NCI-H2227 treated with DMSO at 0.1 percent for 48 hours (cell line): ENCODE data around the gene CEBPE.

Source experiments
- DNase-seq: peaks from one replicate; lab custom pipeline; 2025; lab: John Stamatoyannopoulos, UW

The CEBPE gene

DNA sequence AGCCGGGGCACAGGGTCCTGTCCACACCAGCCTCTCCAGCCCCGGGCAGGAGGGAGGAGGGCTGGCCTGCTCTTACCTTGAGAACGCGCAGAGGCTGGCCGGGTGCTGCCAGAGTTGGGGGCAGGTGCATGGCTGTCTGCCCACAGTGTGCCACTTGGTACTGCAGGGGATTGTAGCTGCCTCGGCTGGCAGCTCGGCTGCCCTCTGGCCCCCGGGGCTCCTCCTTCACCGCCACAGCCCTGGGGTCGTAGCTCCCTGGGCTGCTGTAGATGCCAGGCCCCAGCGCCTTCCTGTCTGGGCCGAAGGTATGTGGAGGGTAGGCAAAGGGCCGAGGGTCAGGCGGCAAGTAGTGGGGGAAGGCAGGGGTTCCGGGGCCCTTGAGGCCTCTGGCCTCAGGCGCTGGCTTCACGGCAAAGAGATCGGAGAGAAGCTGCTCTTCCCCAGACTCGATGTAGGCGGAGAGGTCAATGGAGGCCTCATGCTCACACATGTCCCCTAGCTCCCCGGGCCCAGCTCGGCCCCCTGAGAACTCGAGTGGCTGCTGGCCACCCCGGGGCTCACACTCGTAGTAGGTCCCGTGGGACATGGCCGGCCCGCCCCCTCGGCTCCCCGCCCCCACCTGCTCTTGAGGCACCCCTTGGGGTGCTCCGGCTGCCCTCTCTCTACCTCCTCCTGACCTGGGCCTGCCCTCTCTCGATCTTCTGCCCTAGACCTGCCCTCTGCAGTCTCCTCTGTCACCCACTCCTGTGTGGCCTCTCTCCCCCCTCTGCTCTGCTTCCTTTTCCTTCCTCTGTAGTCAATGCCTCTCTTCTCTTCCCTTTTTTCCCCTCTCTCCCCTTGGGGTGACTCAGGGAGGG is at the start of gene CEBPE:
Gene CEBPE, minus strand, starts transcription at position 750 of the 857 bp plus-strand sequence. Its CDS starts 164 bp downstream, at position 586.
- no peak for DNase-seq

DNA sequence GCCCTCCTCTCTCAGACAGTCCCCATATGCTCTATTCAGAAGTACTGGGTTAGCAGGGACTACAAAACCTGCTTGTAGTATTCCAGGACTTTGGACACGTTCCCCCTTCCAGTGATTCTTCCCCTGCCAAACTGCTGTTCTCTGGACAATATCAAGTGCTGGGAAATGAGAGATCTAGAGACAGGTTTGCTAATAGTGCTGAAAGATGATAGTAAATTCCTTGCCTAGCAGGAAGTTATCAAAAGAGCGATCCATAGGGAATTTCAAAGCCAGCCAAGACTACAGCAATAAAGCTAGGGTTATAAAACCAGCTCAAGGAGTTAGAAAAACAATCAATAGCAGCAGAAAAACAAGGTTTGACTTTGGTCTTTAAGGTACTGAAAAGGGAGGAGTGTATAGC is 49.2 kb upstream of the CEBPE start:
- no peak for DNase-seq

DNA sequence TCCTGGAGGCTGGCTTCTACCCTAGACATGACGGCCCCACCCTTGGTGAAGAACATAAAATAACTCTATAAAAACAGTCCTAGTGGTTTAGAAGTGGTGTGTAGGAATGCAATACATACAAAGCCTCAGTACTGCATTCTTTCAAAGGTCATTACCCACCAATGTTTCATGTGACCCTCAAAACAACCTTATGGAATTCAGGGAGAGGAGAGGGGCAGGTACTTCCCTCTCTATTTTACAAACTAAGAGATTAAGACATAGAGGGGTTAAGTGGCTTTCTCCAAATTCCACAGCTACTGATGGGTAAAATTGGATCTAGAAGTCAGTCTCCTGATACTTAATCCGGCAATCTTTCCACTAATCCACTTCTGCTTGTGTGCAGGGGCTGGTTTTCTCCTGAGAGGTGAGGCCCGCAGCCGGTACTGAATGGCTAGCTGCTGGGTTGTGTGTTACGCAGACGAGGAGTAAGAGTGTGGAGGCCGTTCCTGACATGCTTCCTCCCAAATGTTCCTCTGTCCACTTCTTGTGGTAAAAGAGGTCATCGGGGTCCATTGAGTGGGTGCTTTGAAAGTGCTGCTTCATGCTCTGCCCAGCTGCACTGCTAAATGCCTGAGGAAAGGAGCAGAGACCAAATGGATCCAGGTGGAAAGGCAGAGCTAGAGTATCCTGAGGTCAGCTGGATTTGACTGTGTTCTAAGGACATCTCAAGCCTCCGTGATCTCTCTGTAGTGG is 48.2 kb upstream of the CEBPE start:
- no peak for DNase-seq

DNA sequence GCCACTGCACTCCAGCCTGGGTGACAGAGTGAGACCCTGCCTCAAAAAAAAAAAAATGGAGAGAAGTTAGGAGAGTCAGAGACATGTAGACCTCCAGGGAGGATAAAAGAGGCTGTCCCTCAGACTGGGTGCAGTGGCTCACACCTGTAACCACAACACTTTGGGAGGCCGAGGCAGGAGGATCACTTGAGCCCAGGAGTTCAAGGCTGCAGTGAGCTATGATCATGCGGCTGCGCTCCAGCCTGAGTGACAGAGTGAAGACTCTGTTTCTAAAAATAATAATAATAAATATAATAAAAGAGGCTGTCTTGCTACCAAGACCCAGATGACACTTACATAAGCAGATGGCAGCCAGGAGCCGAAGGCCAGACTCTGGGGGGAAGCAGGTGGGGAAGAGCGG is 45.9 kb upstream of the CEBPE start:
- DNase-seq: no peak

DNA sequence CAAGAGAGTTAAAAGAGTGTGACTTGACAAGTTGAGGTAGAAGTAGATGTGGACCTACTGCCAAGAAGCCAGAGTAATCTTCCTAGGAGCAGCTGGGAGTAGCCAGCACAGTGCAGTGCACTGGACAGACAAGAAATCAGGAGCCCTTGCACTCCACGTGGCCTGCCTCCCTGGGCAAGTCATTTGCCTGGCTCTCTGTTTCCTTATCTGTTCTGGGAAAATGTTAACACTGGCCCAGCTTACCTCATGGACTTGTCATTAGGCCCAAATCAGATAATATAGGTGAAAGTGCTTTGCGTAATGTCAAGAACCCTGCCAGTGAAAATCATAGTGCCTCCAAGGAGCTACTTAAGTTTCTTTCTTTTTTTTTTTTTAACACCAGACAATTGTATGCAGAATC is 45.2 kb upstream of the CEBPE start:
- no peak for DNase-seq

DNA sequence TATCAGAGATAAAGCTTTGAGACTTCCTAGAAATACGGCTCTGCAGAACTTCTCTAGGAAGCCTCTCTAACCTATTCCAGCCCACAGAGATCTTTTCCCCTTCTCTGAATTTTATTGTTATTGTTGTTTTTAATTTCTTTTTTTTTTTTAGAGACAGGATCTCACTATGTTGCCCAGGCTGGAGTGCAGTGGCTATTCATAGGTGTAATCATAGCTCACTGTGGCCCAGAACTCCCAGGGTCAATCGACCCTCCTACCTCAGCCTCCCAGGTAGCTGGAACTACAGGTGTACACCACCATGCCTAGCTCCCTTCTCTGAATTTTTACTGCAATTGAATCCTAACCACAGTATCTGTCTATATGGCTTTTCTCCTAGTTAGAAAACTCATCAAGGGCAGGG is 44.8 kb upstream of the CEBPE start:
- DNase-seq: no peak

DNA sequence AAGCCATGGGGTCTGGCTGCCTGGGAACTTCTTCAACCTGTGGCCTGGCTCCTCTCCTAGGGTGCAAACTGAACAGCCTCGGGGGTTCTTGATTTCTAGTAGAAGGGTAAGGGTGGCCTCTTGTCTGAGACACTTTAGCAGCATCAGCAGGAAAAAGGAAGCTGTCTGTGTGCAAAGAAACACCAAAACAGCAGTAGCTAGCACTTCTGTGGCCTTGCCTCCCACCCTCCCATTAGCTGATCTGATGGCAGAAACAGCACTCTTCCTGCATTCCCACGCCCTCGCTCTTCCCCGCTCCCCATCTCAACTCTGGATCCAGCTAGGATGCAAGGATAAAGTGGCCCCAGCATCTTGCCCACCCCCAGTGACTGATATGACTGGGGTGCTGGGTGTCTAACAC is 43.7 kb upstream of the CEBPE start:
- DNase-seq: no peak

DNA sequence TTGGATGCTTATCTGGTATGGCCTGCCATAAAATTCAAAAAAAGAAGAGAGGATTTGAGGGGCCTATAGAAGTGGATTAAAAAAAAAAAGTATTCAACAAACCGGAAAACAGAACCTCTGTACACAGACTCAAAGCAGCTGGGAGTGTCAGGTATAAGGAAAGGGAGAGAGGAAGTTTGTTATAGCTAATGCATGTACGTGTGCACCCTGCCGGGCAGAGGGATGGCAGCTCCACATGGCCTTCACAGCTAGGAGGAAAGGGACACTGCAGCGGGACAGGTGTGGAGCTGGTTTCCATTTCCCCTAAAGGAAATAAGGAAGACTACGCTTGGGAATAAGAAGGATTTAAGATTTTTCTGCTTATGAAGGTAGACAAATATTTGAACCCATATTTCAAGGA is 43.0 kb upstream of the CEBPE start:
- no peak for DNase-seq

DNA sequence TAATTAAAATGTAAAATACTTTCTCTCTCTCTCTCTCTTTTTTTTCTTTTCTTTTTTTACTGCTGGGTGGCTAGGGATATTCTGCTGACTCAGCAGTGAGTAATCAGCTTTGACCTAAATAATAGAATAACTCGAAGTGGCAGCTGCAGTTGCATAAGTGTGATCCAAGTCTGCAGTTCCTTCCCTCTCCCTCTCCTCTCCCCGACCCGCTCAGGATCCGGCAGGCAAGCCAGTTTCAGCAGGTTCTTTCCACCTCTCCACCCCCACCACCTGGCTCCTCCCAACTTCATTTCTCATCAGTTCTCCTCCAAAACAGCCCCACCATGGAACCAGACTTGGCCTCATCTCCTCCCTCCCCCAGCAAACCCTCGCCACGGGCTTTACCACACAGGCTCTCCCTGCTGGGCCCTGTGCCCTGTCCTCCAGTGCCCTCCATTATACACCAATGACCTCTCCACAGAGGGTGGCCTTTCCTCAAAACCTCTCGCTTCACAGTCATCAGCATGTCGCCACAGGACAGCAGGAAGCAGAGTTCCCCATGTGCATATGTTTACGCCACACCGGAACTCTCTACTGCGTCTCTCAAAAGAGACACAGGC is 42.0 kb upstream of the CEBPE start:
- DNase-seq: peak; percentile 16

DNA sequence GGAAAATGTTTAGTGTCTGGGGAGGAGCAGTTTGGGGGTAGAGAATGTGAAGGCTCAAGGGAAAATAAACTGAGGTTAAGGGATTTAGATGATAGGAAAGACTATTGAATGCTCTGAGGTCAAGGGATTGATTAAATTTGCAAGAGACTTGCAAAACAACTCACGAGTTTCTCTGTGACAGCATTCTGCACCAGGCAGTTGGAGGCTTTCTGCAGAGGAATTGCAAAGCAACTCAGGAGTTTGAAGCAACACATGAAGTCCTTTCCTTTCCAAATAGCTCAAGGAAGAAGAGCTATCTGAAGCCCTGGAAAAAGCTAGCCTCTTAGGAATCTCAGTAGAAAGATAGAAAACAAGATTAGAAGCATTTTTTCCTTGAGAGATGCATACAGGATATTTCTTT is 40.5 kb upstream of the CEBPE start:
- no peak for DNase-seq

DNA sequence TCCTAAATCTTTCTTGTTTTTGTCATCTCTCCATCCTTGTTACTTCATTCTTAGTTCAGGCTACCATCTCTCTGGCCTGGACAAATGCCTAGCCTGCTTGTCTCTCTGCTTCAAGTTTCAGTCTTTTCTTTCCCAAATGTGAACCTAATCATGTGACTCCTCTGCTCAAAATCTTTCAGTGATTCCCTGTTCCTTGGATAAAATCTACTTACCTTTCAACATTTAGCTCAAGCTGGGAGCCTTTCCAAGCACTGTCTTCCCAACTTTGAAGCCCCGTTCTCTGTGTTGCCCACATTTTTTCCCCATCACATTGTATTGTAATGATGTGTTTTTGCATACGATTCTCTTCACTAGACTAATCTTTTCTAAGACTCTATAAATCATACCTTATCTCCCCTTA is 39.7 kb upstream of the CEBPE start:
- DNase-seq: no peak

DNA sequence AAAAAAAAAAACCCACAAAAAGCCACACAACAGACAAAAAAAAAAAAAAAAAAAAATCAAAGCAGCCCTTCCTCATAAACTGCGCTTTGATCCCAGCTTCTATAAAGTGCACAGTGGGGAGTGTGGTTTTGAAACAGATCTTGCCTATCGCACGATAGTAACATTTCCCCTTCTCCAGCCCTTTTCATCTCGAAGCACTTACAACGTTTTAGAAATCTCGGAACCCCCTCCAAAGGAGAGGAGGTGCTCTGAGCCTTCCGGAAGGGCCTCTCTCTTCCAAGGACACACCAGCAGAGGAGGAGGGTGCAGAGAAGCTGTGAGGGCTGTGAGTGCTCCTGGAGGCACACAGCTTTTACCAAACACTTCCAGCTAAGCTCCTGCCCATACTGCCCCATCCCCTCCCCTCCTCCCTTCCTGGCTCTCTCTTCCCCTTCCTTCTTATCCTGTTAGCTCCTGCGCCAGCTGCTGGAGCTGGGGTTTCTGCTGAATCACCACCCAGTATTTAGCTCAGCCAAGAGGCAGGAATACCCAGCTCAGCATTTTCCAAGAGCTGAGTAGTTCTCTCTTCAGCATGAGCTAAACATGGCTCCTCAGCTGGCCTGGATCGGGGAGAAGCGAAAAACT is 36.0 kb upstream of the CEBPE start:
- no peak for DNase-seq

DNA sequence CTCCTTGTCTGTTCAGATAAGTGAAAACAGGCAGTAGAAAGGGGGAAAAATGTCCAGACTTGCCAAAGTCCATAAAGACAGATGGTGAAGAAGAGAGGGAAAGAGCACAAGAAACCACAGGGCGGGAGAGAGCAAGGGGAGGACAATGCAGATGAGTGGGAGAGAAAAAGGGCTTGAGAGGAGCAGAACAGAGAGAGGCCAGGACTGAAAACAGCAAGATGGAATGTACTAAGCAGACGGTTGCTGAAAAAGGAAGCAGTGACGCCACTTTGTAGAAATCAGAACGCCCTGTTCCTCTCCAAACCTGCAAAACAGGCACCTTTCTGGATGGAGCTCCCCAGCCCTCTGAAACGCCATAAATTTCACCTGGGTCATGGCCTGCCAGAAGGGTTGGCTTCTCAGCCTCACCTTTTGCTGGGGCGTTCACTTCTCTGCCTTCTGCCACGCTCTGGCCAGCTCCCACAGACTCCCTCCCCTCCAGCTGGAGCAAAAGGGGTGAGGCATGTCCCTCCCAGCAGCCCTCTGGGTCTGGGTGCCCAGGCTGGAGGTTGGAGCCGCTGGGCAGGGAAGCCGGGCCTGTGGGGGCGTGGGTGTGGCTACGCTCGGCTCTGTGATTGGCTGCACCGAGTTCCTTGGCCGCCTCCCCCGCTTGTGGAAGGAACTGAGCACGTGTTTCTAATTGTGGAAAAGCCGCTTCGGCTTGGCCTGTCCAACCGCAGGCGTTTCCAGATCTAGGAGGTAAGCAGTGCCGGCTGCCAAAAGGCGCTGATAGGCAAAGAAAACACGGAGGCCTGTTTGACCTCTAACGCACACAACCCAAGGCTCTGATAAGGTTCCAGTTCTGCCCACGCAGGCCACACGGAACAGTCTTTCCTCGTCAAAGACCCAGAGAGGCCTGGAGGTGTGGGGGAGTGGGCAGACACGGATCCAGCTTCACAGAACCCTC is 35.1 kb upstream of the CEBPE start:
- DNase-seq: no peak

DNA sequence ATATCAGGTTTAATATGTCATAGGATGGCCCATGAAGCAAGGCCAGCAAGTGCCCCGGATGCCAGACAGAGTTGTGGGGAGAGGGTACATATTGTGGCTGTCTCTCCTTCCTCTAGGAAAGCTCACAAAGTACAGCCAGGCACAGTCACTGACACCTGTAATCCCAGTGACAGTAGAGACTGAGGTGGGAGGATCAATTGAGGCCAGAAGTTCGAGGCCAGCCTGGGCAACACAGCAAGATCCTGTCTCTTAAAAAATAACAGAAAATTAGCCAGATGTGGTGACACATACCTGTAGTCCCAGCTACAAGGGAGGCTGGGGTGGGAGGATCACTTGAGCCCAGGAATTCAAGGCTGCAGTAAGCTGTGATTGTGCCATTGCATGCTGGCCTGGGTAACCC is 32.3 kb upstream of the CEBPE start:
- no peak for DNase-seq

DNA sequence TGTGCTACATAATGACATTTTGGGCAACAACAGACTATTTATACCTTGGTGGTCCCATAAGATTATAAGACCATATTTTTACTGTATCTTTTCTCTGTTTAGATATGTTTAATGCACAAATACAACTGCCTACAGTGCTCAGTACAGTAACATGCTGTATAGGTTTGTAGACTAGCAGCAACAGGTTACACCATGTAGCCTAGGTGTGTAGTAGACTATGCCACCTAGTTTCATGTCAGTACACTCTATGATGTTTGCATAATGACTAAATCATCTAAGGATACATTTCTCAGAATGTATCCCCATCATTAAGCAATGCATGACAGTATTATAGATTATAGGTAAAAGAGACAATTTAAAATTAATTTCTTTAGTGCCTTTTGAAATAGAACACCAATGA is 30.7 kb upstream of the CEBPE start:
- DNase-seq: no peak

DNA sequence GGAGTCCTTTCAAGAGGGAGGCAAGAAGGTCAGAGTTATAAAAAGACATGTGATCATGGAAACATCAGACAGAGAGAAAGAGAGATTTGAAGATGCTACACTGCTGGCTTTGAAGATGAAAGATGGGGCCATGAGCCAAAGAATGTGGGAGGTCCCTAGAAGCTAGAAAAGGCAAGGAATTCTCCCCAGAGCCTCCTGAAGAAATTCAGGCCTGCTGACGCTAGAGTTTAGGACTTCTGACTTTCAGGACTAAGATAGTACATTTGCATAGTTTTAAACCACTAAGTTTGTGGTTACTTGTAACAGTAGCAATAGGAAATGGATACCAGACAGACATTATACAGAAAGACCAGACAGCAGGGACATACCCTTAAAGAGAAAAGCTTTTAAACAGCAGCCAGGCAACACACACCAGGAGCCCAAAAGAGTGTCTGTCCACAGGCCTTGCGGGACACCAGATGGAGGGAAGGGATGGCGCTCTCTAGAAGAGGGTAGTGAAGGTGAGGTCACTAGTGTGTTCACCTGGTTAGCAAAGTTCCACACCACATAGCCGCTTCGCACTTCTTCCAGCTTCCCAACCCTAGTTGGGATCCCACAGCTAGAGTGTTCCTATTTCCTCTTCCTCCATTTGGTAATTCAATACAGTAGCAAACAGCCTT is 29.7 kb upstream of the CEBPE start:
- no peak for DNase-seq

DNA sequence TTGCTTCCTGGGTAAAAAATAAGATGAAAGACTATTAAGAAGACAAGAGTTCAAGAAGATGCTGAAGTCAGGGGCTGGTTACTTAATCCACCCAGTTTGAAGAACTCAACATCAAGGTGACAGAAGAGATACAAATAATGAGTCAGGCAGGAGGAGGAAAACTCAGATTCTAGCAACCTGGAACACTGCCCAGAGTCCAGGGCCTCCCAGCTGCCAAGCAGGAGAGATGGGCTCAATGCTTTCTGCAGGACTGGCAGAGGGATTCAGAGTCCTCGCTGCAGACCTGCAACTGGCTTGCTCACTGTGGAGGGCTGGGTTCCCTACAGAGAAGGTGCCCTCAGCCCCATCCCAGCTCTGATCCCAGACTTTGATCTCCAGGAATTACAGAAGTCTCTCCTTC is 28.6 kb upstream of the CEBPE start:
- DNase-seq: no peak

DNA sequence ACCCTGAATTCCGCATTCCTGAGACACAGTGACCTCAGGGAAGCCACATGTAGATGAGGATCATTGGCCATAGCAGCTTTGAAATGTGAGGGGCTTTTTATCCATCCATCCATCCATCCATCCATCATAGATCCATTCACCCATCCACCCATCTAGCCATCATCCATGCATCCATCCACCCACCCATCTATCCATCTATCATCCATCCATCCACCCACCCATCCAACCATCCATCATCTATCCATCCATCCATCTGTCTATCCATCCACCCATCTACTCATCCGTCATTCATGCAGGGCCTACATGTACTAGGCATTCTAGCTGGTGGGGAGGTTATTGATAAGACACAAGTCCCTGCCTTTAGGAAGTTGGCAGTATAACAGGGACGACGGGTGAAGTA is 27.9 kb upstream of the CEBPE start:
- no peak for DNase-seq

DNA sequence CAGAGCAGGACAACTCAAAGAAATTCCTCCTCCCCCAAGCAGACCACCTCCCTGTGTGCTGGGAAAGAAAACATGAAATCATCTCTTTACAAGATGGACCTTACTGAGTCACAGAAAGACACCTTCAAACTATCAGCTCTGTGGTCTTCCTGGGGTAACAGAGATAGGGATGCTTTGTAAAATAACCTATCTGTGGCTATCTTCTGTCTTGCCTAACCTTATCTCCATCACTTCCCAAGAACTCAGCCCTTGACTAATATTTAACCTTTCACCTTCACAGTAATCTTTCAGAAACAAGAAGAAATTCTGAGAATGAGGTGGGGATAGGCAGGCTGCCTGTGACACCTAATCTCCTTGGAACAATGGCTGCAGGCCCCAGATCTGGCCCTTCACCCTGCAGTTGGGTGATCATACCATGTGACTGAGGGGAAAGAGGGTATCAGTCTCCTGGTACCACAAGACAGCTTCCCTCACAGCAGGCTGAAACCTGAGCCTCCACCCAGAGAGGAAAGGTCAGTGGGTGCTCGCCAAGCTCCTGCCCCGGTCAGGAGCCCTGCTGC is 27.4 kb upstream of the CEBPE start:
- DNase-seq: no peak

DNA sequence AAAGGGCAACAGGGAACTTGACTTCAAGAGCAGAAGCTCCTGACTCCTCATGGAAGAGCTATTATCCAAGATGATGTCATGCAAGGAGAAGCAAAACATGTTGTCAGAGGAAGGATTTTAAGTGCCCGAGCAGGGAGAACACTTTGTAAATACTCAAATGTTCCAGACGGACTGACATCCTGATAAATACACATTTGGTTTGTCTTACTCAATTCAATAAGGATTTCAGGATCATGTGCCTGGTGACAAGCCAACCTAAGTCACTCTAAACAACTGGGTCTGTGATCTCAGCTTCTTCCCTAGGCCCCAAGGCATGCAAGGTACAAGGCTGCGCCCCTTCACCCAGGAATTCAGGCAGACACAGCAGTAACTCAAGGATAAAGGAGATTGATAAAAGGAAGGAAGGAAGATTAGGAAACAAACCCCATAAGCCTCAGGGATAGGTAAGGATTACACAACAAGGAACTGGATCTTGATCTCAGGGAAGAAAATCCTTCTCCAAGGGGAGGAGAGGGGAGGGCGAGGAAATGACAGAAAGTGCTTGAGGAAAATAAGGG is 26.8 kb upstream of the CEBPE start:
- no peak for DNase-seq
